Skeletal muscle tissue (tissue), 4 donors: ENCODE results near the gene COPS8. TPM values are rescaled to one million over a fixed set of nuclear protein-coding genes. Genes with fewer than 3 reads are reported as not detected.

Experiments used
- H3K27ac ChIP-seq: one replicate; pipeline ENCODE4 v1.7.0; 2013; ENCODE audit warnings: mild to moderate bottlenecking, low read depth, low read length, inconsistent platforms
- H3K27me3 ChIP-seq, 3 donors: one replicate each; pipeline ENCODE4 v1.7.0; 2013; ENCODE audit warnings: low read length in 3 of 3; ENCODE audit not compliant: control insufficient read depth in 3 of 3, insufficient read depth in 3 of 3
- H3K36me3 ChIP-seq, 3 donors: one replicate each; pipeline ENCODE4 v1.7.0; 2013; ENCODE audit warnings: low read length in 3 of 3; ENCODE audit not compliant: control insufficient read depth in 3 of 3, insufficient read depth in 3 of 3
- H3K4me1 ChIP-seq, 3 donors: one replicate each; pipeline ENCODE4 v1.7.0; 2013; ENCODE audit warnings: low read length in 3 of 3, mild to moderate bottlenecking in 3 of 3; ENCODE audit not compliant: control insufficient read depth in 3 of 3, insufficient read depth in 3 of 3
- H3K4me3 ChIP-seq, 3 donors: one replicate each; pipeline ENCODE4 v1.7.0; 2013; ENCODE audit warnings: low read length in 3 of 3
- H3K9ac ChIP-seq, 3 donors: one replicate each; pipeline ENCODE4 v1.7.0; 2013; ENCODE audit warnings: low read length in 3 of 3, mild to moderate bottlenecking in 3 of 3, moderate library complexity in 2 of 3, low read depth in 1 of 3
- H3K9me3 ChIP-seq, 3 donors: one replicate each; pipeline ENCODE4 v1.7.0; 2013; ENCODE audit warnings: low read length in 3 of 3; ENCODE audit not compliant: control insufficient read depth in 3 of 3
- total RNA-seq: library from RNA; depleted of rRNA; stranded (reverse); fragments of >200 nt; gene quantifications from one replicate; pipeline ENCODE4 v1.2.3, GENCODE V29; 2014
- donor health status: Osteomylitis.

The COPS8 gene
- total RNA-seq, 1 donor from 2014 or later: 55.8 TPM

- Histone ChIP-seq H3K4me1 (peaks cover 9 to 17% (median 16%) of the 10 kb centered on the region in 3 donors), H3K9ac (no peak overlapping the region), H3K36me3 (no peaks in the 10 kb centered on the region), H3K9me3 (no peaks in the 10 kb centered on the region), H3K27ac (no peak overlapping the region), H3K4me3 (no peak overlapping the region), H3K27me3 (no peaks in the 10 kb centered on the region)
Observed at GRCh38 chr2:237129625-237130263, 44.1 kb downstream of the COPS8 start.

DNA sequence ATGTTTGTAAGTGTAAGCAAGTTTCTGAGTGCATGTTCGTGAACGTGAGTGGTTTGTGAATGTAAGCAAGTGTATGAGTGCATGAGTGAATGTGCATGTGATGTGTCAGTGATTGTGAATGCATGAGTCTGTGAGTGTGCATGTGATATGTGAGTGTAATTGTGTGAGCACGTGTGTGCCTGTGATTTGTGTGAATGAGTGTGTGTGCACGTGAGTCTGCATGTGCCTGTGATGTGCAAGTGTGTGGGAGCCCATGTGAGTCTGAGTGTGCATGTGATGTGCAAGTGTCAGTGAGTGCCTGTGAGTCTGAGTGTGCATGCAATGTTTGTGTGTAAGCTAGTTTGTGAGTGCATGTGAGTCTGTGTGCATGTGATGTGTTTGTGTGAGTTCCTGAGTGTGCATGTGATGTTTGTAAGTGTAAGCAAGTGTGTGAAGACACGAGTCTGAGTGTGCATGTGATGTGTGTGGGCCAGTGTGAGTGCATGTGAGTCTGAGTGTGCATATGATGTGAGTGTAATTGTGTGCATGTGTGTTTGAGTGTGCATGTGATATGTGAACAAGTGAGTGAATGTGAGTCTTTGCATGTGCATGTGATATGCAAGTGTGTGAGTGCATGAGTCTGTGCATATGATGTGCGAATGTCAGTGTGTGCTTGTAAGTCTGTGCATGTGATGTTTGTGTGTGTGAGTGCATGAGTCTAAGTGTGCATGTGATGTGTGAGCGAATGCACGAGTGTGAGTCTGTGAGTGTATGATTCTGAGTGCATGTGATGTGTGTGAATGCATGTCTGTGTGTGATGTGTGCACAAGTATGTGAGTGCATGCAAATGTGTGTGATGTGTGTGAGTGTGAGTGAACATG lies 45.1 kb downstream of the COPS8 start:
- H3K36me3 ChIP-seq: no peaks in the 10 kb centered on the region
- no peak overlapping the region for H3K9ac ChIP-seq
- H3K27ac ChIP-seq: no peak overlapping the region
- H3K9me3 ChIP-seq: no peaks in the 10 kb centered on the region
- H3K4me1 ChIP-seq: peaks cover 9 to 17% (median 16%) of the 10 kb centered on the region in 3 donors
- H3K4me3 ChIP-seq: no peak overlapping the region
- no peaks in the 10 kb centered on the region for H3K27me3 ChIP-seq

DNA sequence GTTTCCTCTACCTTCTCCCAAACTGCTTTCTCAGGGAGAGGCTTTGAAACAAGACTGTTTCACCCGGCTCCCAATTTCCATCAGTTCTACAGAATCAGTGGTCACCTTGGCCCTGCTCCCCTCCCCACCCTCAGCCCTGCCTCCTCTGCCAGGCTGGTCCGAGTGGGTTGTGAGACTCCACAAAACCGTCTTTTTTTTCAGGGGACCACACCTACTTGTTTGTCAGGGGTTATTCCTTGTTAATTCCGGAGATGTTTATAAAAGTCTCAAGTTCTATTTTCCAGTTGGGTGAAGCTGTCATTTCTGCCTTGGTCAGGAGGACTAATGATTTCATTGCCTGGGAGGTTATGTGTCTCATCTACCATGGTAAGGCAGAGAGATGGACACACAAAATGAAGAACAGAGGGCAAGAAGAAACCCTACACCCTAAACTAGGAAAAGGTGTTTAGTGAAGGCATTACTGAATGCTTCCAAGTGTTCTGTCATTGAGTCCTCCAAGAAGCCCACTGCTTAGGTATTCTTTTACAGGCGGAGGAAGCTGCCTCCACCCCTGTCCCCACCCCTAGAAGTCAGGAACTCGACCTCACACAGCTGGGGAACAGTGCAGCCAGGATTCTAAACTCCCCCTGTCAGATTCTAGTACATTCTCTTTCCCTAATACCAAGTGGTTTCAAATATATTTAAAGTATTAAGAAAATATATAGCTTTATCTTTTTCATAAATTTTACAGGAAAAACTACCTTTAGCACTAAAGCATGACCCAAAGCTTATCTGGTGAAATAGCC lies 46.3 kb downstream of the COPS8 start:
- no peaks in the 10 kb centered on the region for H3K27me3 ChIP-seq
- H3K4me1 ChIP-seq: peaks cover 5 to 16% (median 14%) of the 10 kb centered on the region in 3 donors
- H3K4me3 ChIP-seq: no peak overlapping the region
- H3K27ac ChIP-seq: no peak overlapping the region
- no peaks in the 10 kb centered on the region for H3K36me3 ChIP-seq
- H3K9ac ChIP-seq: no peak overlapping the region
- H3K9me3 ChIP-seq: no peaks in the 10 kb centered on the region

DNA sequence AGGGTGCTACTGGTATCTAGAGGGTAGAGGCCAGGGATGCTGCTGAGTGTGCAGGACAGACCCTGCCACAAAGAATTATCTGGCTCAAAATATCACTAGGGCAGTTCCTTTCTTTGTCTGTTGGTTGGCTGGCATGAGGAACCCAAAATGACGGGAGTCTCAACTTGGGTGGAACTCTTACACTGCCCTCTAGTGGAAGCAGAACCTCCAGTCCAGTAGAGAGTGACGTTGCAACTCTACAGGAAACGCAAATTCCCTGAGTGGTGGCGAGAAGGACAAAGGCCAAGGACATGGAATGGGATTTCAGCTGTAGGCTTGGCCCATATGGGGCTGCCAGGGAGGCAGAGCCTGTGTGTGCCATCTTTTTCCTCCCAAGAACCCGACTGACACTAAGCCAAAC lies 47.1 kb downstream of the COPS8 start:
- Histone ChIP-seq H3K27me3 (no peaks in the 10 kb centered on the region), H3K9ac (no peak overlapping the region), H3K36me3 (no peaks in the 10 kb centered on the region), H3K27ac (no peak overlapping the region), H3K9me3 (no peaks in the 10 kb centered on the region), H3K4me1 (peaks cover 2 to 13% (median 12%) of the 10 kb centered on the region in 3 donors), H3K4me3 (no peak overlapping the region)

DNA sequence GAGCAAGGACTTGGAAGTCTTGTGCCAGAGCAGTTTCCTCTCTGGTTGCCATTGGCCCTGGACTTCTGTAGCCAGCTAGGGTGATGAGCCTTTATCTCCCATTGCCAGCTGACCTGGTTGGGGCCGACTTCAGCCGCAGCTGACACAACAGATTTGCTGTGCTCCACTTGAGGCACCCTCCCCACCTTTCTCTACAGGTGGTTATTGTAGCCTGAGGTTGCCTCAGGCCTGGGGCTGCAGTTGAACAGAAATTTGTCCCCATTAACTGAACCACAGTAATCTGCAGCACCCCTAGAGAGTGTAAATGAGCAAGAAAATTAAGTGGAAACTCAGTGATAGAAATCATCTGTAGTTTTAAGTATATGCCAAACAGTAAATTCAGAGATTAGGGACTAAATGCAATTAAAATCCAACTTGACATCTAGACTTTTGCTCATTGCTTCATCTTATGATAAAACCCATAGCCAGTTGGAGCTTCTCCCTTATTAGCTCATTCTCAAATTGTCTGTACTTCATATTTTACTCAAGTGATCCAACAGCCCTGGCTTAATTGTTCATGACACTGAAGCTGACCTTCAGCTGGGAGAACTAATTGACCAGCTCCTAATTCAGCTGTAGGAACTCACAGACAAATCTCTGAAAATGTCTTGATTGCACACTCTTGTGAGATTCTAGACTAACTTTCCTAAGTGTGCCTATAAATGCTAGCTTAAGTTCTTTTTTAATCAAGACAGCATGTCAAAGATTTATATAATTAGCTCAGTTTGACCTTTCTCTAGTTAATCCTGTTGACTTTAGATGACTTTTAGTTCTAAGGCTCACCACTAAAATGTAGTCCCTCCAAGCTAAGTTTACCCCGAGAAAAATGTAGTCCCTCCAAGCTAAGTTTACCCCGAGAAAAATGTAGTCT lies 48.9 kb downstream of the COPS8 start:
- H3K27ac ChIP-seq: no peak overlapping the region
- H3K27me3 ChIP-seq: no peaks in the 10 kb centered on the region
- no peaks in the 10 kb centered on the region for H3K9me3 ChIP-seq
- no peak overlapping the region for H3K9ac ChIP-seq
- H3K4me3 ChIP-seq: no peak overlapping the region
- H3K4me1 ChIP-seq: no peaks in the 10 kb centered on the region
- no peaks in the 10 kb centered on the region for H3K36me3 ChIP-seq

DNA sequence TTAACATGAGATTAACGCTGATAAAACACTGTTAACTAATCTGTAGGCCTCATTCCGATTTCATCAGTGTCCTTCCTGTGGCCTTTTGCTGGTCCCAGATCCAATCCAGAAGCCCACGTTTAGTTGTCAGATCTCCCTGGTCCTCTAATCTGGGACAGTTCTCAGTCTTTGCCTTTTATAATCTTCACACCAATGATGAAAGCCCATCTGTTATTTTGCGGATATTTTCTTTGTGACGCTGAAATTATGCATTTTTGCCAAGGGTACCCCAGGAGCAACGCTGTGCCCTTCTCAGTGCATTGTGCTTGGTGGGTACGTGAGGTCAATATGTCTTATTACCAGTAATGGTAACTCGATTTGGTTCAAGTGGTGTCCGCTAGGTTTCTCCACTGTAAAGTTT lies 51.1 kb downstream of the COPS8 start:
- no peak overlapping the region for H3K9ac ChIP-seq
- no peaks in the 10 kb centered on the region for H3K36me3 ChIP-seq
- H3K27ac ChIP-seq: no peak overlapping the region
- no peaks in the 10 kb centered on the region for H3K4me1 ChIP-seq
- H3K9me3 ChIP-seq: no peaks in the 10 kb centered on the region
- H3K27me3 ChIP-seq: no peaks in the 10 kb centered on the region
- no peak overlapping the region for H3K4me3 ChIP-seq

DNA sequence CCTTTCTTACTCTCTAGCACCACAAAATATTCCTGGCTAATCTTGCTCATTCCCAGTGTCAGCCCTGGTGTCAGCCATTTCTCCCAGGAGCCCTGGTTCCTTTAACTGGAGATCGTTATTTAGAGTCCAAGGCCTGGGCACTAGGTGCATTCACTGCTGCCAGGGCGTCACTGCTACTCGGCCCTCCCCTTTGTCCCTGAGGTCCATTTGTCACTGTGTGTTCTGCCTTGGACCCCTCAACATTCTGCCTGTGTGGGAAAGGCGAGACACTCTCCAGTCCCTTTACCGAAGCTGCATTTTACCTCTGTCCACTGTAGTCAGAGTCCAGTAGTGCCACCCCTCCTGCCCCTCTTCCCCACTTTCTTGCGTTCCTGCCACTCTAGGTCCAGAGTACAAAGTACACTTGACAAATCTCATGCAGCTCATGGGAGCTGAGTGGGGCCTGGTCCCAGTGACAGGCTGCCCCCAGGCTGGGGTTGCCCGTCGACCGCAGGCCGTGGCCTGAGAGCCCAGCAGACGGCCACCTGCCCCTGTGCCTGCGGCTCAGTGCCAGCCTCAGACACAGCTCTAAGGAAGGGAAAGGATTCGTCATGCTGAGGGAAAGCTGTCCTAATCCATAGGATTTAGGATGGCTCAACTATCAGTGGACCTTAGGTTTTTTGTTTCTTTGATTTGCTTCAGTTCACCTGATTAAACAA lies 52.1 kb downstream of the COPS8 start:
- Histone ChIP-seq H3K27ac (no peak overlapping the region), H3K4me3 (no peak overlapping the region), H3K36me3 (no peaks in the 10 kb centered on the region), H3K27me3 (no peaks in the 10 kb centered on the region), H3K9ac (no peak overlapping the region), H3K4me1 (no peaks in the 10 kb centered on the region), H3K9me3 (no peaks in the 10 kb centered on the region)

GRCh38 chr2:237139123-237139675 lies 53.5 kb downstream of the COPS8 start:
- no peak overlapping the region for H3K27ac ChIP-seq
- H3K27me3 ChIP-seq: no peaks in the 10 kb centered on the region
- H3K36me3 ChIP-seq: no peaks in the 10 kb centered on the region
- H3K4me1 ChIP-seq: no peaks in the 10 kb centered on the region
- no peak overlapping the region for H3K4me3 ChIP-seq
- no peaks in the 10 kb centered on the region for H3K9me3 ChIP-seq
- H3K9ac ChIP-seq: no peak overlapping the region
